Uterus (tissue), 4 donors: ENCODE results near the gene INPP5J. TPM values are rescaled to one million over a fixed set of nuclear protein-coding genes. Genes with fewer than 3 reads are reported as not detected.

Source experiments
- DNase-seq, 2 donors: peaks; one replicate each; pipeline ENCODE4 v3.0.0-alpha.2; 2019 to 2020
- H3K27ac ChIP-seq, 2 donors: fragments of 200-600 bp; sonication (generic); 1 replicate in 1 of 2; 2 replicates in 1 of 2; pipeline ENCODE4 v1.5.1; 2016 to 2018
- H3K27me3 ChIP-seq, 2 donors: fragments of 200-600 bp; sonication (generic); one replicate each; pipeline ENCODE4 v1.5.1; 2018 to 2019; ENCODE audit warnings: control low read depth in 1 of 2
- H3K36me3 ChIP-seq, 2 donors: fragments of 200-600 bp; sonication (generic); one replicate each; pipeline ENCODE4 v1.5.1; 2019; ENCODE audit warnings: control low read depth in 1 of 2
- H3K4me1 ChIP-seq, 2 donors: fragments of 200-600 bp; sonication (generic); one replicate each; pipeline ENCODE4 v1.5.1; 2018 to 2019; ENCODE audit warnings: control low read depth in 1 of 2
- H3K4me3 ChIP-seq, 2 donors: fragments of 200-600 bp; sonication (generic); 1 replicate in 1 of 2; 2 replicates in 1 of 2; pipeline ENCODE4 v1.5.1; 2018 to 2019; ENCODE audit warnings: mild to moderate bottlenecking in 1 of 2
- H3K9me3 ChIP-seq, 2 donors: fragments of 200-600 bp; sonication (generic); one replicate each; pipeline ENCODE4 v1.5.1; 2019; ENCODE audit warnings: control low read depth in 1 of 2
- CTCF ChIP-seq, 4 experiments: fragments of 200-600 bp in 2 of 4; fragments of 450-650 bp in 2 of 4; sonication (generic) in 2 of 4; IDR thresholded peaks; one replicate each; pipeline ENCODE4 v1.5.1; 2016 to 2019; ENCODE audit warnings: antibody characterized with exemption in 4 of 4, mild to moderate bottlenecking in 2 of 4, moderate library complexity in 1 of 4
- POLR2A ChIP-seq, 2 donors: fragments of 450-650 bp; IDR thresholded peaks; one replicate each; pipeline ENCODE4 v1.6.1; 2016; ENCODE audit warnings: antibody characterized with exemption in 2 of 2, mild to moderate bottlenecking in 1 of 2, moderate library complexity in 1 of 2
- intact Hi-C: fragments of 100-400 bp; cut with DNase I; formaldehyde crosslinking; loops from one replicate; pipeline ENCODE4 v1.15.1; 2023; ENCODE audit warnings: low total_unique reads
- total RNA-seq, 4 donors: library from RNA; depleted of rRNA in 3 of 4; stranded (reverse); fragments of >200 nt in 3 of 4; gene quantifications; one replicate each; pipeline versions ENCODE4 v1.1.0 to v1.2.4, GENCODE V29; 2014 to 2023
- donor health status: DM: yes; HTN: yes; CAD: no.

The INPP5J gene
- total RNA-seq, 4 donors from 2014 or later = 0.59 to 7.9 (median 3.0) TPM

DNA sequence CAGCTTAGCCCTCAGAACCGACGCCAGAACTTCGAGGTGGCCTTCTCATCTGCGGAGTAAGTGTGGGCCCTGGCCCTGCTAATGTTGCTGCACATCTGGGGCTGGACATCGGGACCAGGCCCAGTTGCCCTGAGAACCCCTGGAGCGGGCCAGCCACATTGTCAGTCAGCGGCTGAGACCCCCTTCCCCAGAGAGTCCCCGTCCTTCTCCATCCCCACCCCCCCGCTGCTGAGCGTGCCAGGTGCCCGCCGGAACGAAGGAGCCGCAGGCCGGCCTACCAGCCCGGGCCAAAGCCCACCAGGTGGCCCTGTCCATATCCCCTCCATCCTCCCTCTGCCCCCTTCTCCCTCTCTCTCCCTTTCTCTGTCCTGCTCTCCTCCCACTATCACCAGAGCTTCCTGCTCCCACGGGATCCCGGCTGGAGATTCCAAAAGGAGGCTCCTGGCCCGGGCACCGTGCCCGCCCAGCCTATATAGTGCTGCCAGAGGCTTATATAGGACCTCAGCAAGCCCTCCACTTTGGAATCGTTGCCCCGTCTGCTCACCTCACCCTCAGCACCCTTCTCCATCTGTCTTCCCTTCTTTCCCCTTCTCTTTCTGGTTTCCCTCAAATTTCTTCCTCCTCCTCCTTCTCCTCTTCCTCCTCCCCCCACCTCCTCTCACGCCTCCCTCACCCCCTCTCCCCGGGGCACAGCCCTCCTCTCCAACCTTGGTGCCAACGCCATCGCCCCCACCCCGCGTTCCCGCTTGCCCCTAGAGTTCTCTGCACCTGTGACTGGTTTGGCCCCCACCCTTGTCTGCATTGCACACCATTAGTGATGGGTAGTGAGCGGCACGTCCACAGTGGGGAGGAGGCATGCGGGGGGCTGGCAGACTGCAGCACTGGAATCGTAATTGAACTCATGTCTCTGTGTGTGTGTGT is 22.7 kb upstream of the INPP5J start:
- no peak overlapping the region for H3K4me3 ChIP-seq
- H3K4me1 ChIP-seq = peaks cover 4 to 10% of the 10 kb centered on the region in 2 donors
- no peak for TF ChIP-seq CTCF (IDR thresholded peaks at IDR 0.05)
- no peak for TF ChIP-seq POLR2A (IDR thresholded peaks at IDR 0.05)
- H3K9me3 ChIP-seq = no peaks in the 10 kb centered on the region
- intact Hi-C loops = no loop called here
- peak overlapping the region; percentile 96 to 100 for H3K27ac ChIP-seq
- H3K27me3 ChIP-seq = no peaks in the 10 kb centered on the region
- H3K36me3 ChIP-seq = no peaks in the 10 kb centered on the region
- peak in 1 of 2 donors; percentile 44 for DNase-seq

DNA sequence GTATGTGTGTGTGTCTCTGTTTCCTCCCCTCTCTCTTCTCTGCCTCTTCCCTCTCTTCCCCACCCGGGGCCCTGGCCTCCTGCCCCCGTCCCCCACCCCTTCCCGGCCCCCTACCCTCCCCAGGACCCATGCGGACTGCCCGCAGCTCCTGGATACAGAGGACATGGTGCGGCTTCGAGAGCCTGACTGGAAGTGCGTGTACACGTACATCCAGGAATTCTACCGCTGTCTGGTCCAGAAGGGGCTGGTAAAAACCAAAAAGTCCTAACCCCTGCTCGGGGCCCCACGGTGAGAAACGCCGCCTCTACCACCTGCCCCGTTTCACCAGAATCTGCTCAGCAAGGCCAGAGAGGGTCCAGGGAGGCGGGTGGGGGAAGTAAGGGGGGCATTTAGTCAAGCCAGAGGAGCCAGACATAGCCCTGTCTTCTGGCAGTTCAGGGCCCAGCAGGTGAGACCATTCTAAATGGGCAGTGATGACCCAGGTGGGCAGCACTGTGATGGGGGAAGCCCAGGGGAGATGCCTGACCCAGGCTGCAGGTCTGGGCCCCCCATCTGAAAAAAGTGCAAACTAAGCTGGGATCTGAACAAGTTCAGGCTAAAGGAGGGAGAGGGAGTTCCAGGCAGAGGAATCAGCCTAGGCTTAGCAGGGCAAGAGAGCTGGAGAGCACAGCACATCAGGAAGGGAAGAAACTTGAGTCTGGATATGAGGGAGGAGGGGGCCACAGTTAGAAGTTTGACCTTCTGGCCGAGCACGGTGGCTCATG is 21.8 kb upstream of the INPP5J start:
- DNase-seq = no peak
- no peaks in the 10 kb centered on the region for H3K9me3 ChIP-seq
- no peaks in the 10 kb centered on the region for H3K36me3 ChIP-seq
- H3K27ac ChIP-seq = peak overlapping the region; percentile 96 to 100
- H3K4me1 ChIP-seq = peaks cover 4 to 10% of the 10 kb centered on the region in 2 donors
- H3K27me3 ChIP-seq = no peaks in the 10 kb centered on the region
- H3K4me3 ChIP-seq = no peak overlapping the region
- no peak for TF ChIP-seq CTCF (IDR thresholded peaks at IDR 0.05)
- no peak for TF ChIP-seq POLR2A (IDR thresholded peaks at IDR 0.05)
- intact Hi-C loops = no loop called here

DNA sequence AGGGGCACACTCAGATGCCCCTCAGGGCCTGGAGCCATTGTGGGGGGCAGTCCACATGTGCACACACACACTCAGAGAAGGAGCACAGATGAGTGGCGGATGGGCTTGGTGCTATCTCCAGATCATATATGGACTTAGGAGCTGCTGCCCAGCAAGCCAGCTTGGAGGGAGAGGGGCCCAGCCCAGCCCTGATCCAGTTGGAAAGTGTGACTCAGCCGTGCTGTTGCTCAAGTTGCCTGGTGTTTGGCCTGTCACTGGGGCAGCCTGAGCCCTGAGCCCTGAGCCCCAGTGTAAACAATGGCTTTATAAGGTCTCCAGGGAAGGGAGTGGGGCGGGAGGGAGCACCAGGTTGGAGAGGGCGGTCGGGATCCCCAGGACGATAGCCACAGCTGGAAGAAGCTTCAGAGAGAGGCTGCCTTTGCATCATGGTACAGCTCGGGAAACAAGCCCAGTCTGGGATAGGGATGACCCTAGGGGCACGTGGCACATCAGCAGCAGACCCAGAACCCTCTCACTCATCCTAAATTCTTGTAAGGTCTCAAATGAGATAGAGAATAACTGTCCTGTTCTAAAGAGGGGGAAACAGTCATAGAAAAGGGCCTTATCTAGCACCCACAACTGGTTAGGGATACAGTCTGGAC is 20.2 kb upstream of the INPP5J start:
- peaks cover 0 to 4% of the 10 kb centered on the region in 2 donors for H3K4me1 ChIP-seq
- H3K27ac ChIP-seq = peak overlapping the region; percentile 96 to 100
- no peaks in the 10 kb centered on the region for H3K27me3 ChIP-seq
- no peak overlapping the region for H3K4me3 ChIP-seq
- no peaks in the 10 kb centered on the region for H3K9me3 ChIP-seq
- peak; percentile 91 to 97 for DNase-seq
- intact Hi-C loops = no loop called here
- peak in 1 of 4 experiments; percentile 3 for TF ChIP-seq CTCF (IDR thresholded peaks at IDR 0.05)
- peak; percentile 43 to 48 for TF ChIP-seq POLR2A (IDR thresholded peaks at IDR 0.05)
- H3K36me3 ChIP-seq = no peaks in the 10 kb centered on the region

DNA sequence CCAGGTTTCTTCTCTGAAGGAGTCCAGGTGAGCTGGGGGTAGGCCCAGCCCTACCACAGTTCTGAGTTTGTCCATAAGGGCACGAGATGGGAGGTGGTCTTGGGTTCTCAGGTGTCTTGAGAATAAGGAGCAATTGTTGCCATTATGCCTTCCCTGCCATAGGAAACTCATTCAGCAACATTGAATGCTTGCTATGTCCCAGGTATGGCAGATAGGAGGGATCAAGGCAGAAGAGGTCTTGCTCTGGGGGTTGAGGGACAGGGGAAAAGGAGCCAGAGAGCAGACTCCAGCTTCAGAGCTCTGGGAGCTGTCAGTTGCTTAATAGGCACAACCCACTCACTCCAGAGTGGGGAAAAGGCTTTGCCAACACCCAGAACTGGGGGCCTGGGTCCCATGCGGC is 19.7 kb upstream of the INPP5J start:
- Histone ChIP-seq H3K4me3 (no peak overlapping the region), H3K36me3 (no peaks in the 10 kb centered on the region), H3K9me3 (no peaks in the 10 kb centered on the region), H3K27ac (peak overlapping the region; percentile 96 to 100), H3K4me1 (peaks cover 0 to 4% of the 10 kb centered on the region in 2 donors), H3K27me3 (no peaks in the 10 kb centered on the region)
- intact Hi-C loops = no loop called here
- peak in 1 of 2 donors; percentile 28 for DNase-seq
- TF ChIP-seq POLR2A (IDR thresholded peaks at IDR 0.05) (no peak), CTCF (IDR thresholded peaks at IDR 0.05) (peak in 1 of 4 experiments; percentile 12)
